Omental fat pad (tissue), 4 donors: ENCODE measurements around the gene TDRD12. TPM values are rescaled to one million over a fixed set of nuclear protein-coding genes. Genes with fewer than 3 reads are reported as not detected.

ENCODE experiments used
- ATAC-seq: fragments of 150-250 bp; one replicate; pipeline ENCODE4 v1.9.1; 2016; ENCODE audit warnings: mild to moderate bottlenecking, moderate library complexity; ENCODE audit not compliant: low FRiP score
- DNase-seq: peaks from one replicate; pipeline ENCODE4 v3.0.0-alpha.2; 2019; ENCODE audit warnings: low spot score
- total RNA-seq, 4 donors: library from RNA; depleted of rRNA; stranded (reverse); fragments of >200 nt; gene quantifications; one replicate each; pipeline ENCODE4 v1.1.0, GENCODE V29; 2016
- TF ChIP-seq, protein P1 (sequence below), 3 donors: fragments of 450-650 bp; IDR thresholded peaks; one replicate each; pipeline ENCODE4 v1.5.1; 2016 to 2017; ENCODE audit warnings: antibody characterized with exemption in 3 of 3, mild to moderate bottlenecking in 3 of 3, moderate library complexity in 2 of 3

The TDRD12 gene
- total RNA-seq, 4 donors from 2014 or later: 0.50 to 1.3 TPM; not detected in 2

DNA sequence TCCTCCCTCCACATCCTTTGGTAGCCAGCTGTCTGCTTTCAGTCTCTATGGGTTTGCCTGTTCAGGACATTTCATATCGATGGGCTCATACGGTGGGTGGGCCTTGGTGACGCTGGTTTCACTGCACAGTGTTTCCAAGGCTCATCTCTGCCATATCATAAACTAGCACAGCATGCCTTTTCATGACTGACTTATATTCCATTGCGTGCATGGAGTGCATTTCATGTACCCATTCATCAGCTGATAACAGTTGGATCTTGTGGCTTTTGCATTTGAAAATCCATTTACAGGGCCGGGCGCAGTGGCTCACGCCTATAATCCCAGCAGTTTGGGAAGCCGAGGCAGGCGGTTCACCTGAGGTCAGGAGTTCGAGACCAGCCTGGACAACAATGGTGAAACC, 69.9 kb downstream of the TDRD12 start:
- ATAC-seq: no peak
- DNase-seq: no peak
- TF ChIP-seq, protein P1, sequence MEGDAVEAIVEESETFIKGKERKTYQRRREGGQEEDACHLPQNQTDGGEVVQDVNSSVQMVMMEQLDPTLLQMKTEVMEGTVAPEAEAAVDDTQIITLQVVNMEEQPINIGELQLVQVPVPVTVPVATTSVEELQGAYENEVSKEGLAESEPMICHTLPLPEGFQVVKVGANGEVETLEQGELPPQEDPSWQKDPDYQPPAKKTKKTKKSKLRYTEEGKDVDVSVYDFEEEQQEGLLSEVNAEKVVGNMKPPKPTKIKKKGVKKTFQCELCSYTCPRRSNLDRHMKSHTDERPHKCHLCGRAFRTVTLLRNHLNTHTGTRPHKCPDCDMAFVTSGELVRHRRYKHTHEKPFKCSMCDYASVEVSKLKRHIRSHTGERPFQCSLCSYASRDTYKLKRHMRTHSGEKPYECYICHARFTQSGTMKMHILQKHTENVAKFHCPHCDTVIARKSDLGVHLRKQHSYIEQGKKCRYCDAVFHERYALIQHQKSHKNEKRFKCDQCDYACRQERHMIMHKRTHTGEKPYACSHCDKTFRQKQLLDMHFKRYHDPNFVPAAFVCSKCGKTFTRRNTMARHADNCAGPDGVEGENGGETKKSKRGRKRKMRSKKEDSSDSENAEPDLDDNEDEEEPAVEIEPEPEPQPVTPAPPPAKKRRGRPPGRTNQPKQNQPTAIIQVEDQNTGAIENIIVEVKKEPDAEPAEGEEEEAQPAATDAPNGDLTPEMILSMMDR (IDR thresholded peaks at IDR 0.05): no peak

DNA sequence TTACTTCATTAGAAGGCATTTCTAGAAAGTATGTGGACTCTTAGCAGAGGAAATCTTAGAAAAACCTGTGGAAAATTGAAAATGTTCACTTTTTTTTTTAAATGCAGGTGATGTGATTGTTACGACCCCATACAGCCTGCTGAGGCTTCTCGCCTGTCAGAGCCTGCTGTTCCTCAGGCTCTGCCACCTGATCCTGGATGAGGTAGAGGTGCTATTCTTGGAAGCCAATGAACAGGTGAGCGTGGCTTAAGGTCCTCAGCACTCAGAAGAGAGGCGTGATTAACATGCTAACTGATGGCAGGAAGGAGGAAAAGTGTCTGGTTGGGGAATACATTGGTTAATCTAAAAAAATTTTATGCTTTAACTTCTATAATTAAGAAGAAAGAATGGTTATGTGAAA, 78.6 kb downstream of the TDRD12 start:
- no peak for ATAC-seq
- TF ChIP-seq, protein P1 (IDR thresholded peaks at IDR 0.05): no peak

DNA sequence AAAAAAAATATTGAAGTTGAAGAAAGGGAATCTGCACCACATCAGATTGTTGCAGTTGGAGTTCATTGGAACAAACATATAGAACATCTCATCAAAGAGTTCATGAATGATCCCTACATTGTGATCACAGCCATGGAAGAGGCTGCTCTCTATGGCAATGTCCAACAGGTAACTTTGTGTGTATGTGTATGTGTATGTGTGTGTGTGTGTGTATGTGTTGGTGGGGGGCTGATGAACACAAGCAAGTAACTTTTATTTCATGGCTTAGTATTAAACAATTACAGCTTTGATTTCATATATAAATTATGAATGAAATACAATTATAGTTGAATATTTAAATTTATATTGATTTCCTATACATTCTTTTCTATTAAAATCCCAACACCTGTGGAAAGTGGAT, 80.6 kb downstream of the TDRD12 start:
- ATAC-seq (no peak), DNase-seq (no peak)
- TF ChIP-seq, protein P1 (IDR thresholded peaks at IDR 0.05): no peak

More for the DNA sequence above, 78.6 kb downstream of the TDRD12 start:
- no peak for DNase-seq

DNA sequence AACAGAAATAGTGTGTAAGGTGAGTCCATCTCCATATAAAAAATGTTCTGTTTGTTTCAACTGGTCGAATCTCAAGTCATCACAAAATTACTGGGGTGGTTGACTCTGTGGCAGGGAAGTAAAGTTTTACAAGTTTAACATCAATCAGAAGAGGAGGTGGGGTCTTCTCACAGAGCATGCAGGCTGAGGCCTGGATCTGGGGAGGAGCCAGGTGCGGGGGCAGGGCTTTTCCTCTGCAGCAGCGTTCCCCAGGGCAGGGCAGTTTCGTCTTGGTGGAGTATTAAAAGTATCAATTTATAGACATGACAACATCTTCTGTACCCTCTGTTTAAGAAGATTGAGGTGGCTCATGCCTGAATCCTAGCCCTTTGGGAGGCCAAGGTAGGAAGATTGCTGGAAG, 81.2 kb downstream of the TDRD12 start:
- ATAC-seq (no peak), DNase-seq (no peak)
- TF ChIP-seq, protein P1 (IDR thresholded peaks at IDR 0.05): no peak

DNA sequence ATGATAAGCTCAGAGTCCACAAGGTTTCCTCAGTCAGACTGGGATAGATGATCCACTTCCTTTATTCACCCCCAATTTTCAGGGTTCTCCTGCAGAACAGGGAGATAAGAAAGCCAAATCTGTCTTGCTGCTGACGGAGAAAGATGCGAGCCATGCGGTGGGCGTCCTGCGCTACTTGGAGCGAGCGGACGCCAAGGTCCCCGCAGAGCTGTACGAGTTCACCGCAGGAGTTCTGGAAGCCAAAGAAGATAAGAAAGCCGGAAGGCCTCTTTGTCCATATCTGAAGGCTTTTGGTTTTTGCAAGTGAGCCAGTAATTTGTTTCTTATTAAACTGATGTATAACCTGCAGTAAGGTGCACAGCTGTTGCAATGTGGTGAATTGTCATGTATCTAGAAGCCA, 83.3 kb downstream of the TDRD12 start:
- no peak for ATAC-seq
- TF ChIP-seq, protein P1 (IDR thresholded peaks at IDR 0.05): no peak
- no peak for DNase-seq

DNA sequence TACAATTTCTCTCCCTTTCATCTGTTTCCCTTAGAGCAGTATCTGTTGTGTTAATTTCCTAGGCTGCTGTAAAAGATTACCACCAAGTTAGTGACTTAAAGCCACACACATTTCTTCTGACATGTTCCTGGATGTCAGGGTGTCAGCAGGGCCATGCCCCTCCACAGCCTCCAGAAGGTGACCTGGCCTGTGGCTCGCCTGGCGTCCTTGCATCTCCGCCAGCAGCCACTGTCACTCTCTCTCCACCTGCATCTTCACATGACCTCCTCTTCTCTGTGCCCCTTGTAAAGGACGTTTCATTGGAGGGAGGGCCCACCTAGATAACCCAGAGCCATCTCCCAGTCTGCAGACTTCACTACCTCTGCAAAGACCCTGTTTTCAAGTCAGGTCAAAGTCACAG, 88.7 kb downstream of the TDRD12 start:
- no peak for ATAC-seq
- DNase-seq: no peak
- TF ChIP-seq, protein P1 (IDR thresholded peaks at IDR 0.05): no peak

DNA sequence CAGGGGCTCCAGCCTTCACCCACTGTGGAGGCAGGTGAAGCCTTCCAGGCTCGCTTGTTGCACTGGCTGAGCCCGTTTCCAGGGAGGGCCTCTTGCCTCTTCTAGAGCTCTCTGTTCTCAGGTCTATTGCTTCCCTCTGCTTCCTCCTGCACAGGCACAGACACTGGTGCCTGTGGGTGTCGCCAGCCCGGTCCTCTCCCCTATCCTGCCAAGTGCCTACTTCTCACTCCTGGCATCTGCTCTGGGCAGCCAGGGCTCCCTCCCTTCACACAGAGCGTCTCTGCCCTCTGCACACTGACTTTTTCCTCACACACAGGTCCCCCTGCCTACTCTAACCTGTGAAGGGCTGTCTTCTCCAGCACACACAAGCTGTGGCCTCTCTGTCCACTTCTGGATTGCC, 89.7 kb downstream of the TDRD12 start:
- ATAC-seq: no peak
- TF ChIP-seq, protein P1 (IDR thresholded peaks at IDR 0.05): no peak
- DNase-seq: no peak
